HepG2 (cell line): ENCODE data around the gene LSMEM2. TPM values are rescaled to one million over a fixed set of nuclear protein-coding genes. Genes with fewer than 3 reads are reported as not detected.

Source experiments
- BRD4 ChIP-seq: sonication (generic); formaldehyde crosslinking; IDR thresholded peaks from 2 replicates; pipeline ENCODE4 v1.4.0; 2020; ENCODE audit warnings: missing genetic modification reagents
- CC2D1A ChIP-seq: sonication (generic); formaldehyde crosslinking; IDR thresholded peaks from 2 replicates; pipeline ENCODE4 v1.8.1; 2023; ENCODE audit warnings: mild to moderate bottlenecking, missing genetic modification reagents
- EEA1 ChIP-seq: sonication (generic); formaldehyde crosslinking; IDR thresholded peaks from 2 replicates; pipeline ENCODE4 v1.5.1; 2020; ENCODE audit warnings: mild to moderate bottlenecking, missing genetic modification reagents, borderline replicate concordance
- ELF1 ChIP-seq: sonication (generic); formaldehyde crosslinking; IDR thresholded peaks from 2 replicates; pipeline ENCODE4 v1.4.0; 2020; ENCODE audit warnings: missing genetic modification reagents
- ELF3 ChIP-seq: IDR thresholded peaks from 2 replicates; pipeline ENCODE4 v1.6.1; 2016; ENCODE audit warnings: missing genetic modification reagents, missing compliant biosample characterization
- HIVEP1 ChIP-seq: sonication (generic); formaldehyde crosslinking; IDR thresholded peaks from 2 replicates; pipeline ENCODE4 v1.4.0; 2020; ENCODE audit warnings: mild to moderate bottlenecking, missing genetic modification reagents
- KLF13 ChIP-seq: sonication (generic); formaldehyde crosslinking; IDR thresholded peaks from 2 replicates; pipeline ENCODE4 v1.4.0; 2020; ENCODE audit warnings: mild to moderate bottlenecking, missing genetic modification reagents
- KMT2B ChIP-seq: IDR thresholded peaks from 2 replicates; pipeline ENCODE4 v1.6.1; 2016; ENCODE audit warnings: missing genetic modification reagents, missing compliant biosample characterization
- MIER2 ChIP-seq: IDR thresholded peaks from 2 replicates; pipeline ENCODE4 v1.6.1; 2016; ENCODE audit warnings: missing biosample characterization, missing genetic modification reagents
- MTA1 ChIP-seq: sonication (generic); formaldehyde crosslinking; IDR thresholded peaks from 2 replicates; pipeline ENCODE4 v1.4.0; 2020; ENCODE audit warnings: missing genetic modification reagents, mild to moderate bottlenecking, borderline replicate concordance
- RORA ChIP-seq: sonication (generic); formaldehyde crosslinking; IDR thresholded peaks from 2 replicates; pipeline ENCODE4 v1.5.0; 2020; ENCODE audit warnings: mild to moderate bottlenecking, missing genetic modification reagents, moderate library complexity
- SNAPC2 ChIP-seq: sonication (generic); formaldehyde crosslinking; IDR thresholded peaks from 2 replicates; pipeline ENCODE4 v1.8.1; 2022; ENCODE audit warnings: mild to moderate bottlenecking, missing genetic modification reagents
- TMF1 ChIP-seq: sonication (generic); formaldehyde crosslinking; IDR thresholded peaks from 2 replicates; pipeline ENCODE4 v1.8.1; 2022; ENCODE audit warnings: low read depth, missing genetic modification reagents
- ZBTB1 ChIP-seq: sonication (generic); formaldehyde crosslinking; IDR thresholded peaks from 2 replicates; pipeline ENCODE4 v1.4.0; 2020; ENCODE audit warnings: missing genetic modification reagents, borderline replicate concordance
- ZFX ChIP-seq: sonication (generic); formaldehyde crosslinking; IDR thresholded peaks from 2 replicates; pipeline ENCODE4 v1.4.0; 2020; ENCODE audit warnings: mild to moderate bottlenecking, low read depth, missing genetic modification reagents, moderate library complexity
- ZNF10 ChIP-seq: sonication (generic); formaldehyde crosslinking; IDR thresholded peaks from 2 replicates; pipeline ENCODE4 v1.4.0; 2020; ENCODE audit warnings: mild to moderate bottlenecking, low read depth, missing genetic modification reagents, borderline replicate concordance
- ZNF253 ChIP-seq: sonication (generic); formaldehyde crosslinking; IDR thresholded peaks from 2 replicates; pipeline ENCODE4 v1.8.0; 2022; ENCODE audit warnings: mild to moderate bottlenecking, missing genetic modification reagents, borderline replicate concordance
- ZNF577 ChIP-seq: sonication (generic); formaldehyde crosslinking; IDR thresholded peaks from 2 replicates; pipeline ENCODE4 v1.4.0; 2020; ENCODE audit warnings: mild to moderate bottlenecking, low read depth, missing genetic modification reagents, borderline replicate concordance
- ZNF672 ChIP-seq: sonication (generic); formaldehyde crosslinking; IDR thresholded peaks from 2 replicates; pipeline ENCODE4 v1.8.1; 2022; ENCODE audit warnings: missing genetic modification reagents
- ZNF782 ChIP-seq: sonication (generic); formaldehyde crosslinking; IDR thresholded peaks from 2 replicates; pipeline ENCODE4 v1.4.0; 2020; ENCODE audit warnings: missing genetic modification reagents, mild to moderate bottlenecking, borderline replicate concordance
- ZNF839 ChIP-seq: sonication (generic); formaldehyde crosslinking; IDR thresholded peaks from 2 replicates; pipeline ENCODE4 v1.4.0; 2020; ENCODE audit warnings: missing genetic modification reagents, mild to moderate bottlenecking, borderline replicate concordance
- polyA plus RNA-seq, 8 experiments: library from polyadenylated mRNA; depleted of rRNA in 3 of 8; stranded (reverse) in 7 of 8; unstranded in 1 of 8; fragments of >200 nt; fragmentation: Illumina TruSeq in 4 of 8; extraction: Trizol in 4 of 8; gene quantifications; 2 replicates each; pipeline versions ENCODE4 v1.2.1 to v1.2.3, GENCODE V29; 2011 to 2016; ENCODE audit warnings: low read depth in 4 of 8, missing spikeins in 1 of 8, mixed read lengths in 1 of 8; ENCODE audit not compliant: insufficient read depth in 1 of 8
- total RNA-seq, 5 experiments: library from RNA; depleted of rRNA; stranded (reverse); fragments of >200 nt; fragmentation: Illumina TruSeq; extraction: Trizol; gene quantifications; 2 replicates each; pipeline ENCODE4 v1.2.3, GENCODE V29; 2016; ENCODE audit warnings: low read depth in 1 of 5
- TF ChIP-seq, protein P1 (sequence below): fragments of 450-650 bp; IDR thresholded peaks from 2 replicates; pipeline ENCODE4 v1.6.1; 2017
- TF ChIP-seq, protein P2 (sequence below): sonication (generic); formaldehyde crosslinking; IDR thresholded peaks from 2 replicates; pipeline ENCODE4 v1.5.0; 2020; ENCODE audit warnings: missing genetic modification reagents, mild to moderate bottlenecking, borderline replicate concordance
- TF ChIP-seq, protein P3 (sequence below): IDR thresholded peaks from 2 replicates; pipeline ENCODE4 v1.6.1; 2016; ENCODE audit warnings: low read depth, missing genetic modification reagents, missing compliant biosample characterization

The LSMEM2 gene
- total and polyA plus RNA-seq, 2 of the 13 experiments (the other 11 are each of a cell fraction or from before 2014, with no cell fraction given), result 0.07 to 0.41 TPM

DNA sequence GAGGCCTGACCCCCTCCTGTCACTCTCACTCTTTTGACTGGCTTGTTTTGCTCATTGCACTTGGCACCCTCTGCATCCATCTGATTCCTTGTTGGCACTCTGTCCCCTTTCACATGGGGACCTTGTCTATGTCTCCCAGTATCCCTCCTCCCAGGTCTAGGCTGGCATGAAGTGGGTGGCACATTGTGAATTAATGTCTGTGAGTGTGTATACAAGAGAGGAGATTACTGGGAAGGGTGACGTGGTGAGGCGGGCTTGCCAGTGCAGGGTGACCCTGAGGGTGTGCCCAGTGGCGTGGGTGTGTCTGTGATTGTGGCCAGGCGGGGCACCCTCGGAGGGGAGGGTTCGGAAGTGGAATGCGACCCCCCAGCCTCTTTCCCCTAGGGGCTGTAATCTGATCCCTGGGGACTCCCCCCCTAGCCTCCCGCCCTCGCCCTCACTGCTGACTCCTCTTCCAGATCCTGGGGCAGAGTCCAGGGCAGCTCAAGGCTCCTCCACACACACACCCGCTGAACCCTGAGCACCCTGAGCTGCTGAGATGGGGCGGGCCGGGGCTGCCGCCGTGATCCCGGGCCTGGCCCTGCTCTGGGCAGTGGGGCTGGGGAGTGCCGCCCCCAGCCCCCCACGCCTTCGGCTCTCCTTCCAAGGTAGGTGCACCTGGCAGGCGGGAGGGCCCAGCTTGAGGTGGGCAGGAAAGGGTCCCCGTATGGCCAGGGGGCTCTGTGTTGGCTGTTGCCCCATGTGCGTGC, 10.0 kb upstream of the LSMEM2 start, which contains the start of gene SEMA3B (continued):
- TF ChIP-seq, protein P1, sequence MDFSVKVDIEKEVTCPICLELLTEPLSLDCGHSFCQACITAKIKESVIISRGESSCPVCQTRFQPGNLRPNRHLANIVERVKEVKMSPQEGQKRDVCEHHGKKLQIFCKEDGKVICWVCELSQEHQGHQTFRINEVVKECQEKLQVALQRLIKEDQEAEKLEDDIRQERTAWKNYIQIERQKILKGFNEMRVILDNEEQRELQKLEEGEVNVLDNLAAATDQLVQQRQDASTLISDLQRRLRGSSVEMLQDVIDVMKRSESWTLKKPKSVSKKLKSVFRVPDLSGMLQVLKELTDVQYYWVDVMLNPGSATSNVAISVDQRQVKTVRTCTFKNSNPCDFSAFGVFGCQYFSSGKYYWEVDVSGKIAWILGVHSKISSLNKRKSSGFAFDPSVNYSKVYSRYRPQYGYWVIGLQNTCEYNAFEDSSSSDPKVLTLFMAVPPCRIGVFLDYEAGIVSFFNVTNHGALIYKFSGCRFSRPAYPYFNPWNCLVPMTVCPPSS, result no peak
- no peak for TF ChIP-seq ZNF782 (CRISPR knock-in tag)
- TF ChIP-seq HIVEP1 (CRISPR knock-in tag), result peak; percentile 81
- peak; percentile 87; the same call in 1 of the 2 replicates for TF ChIP-seq MTA1 (CRISPR knock-in tag)
- TF ChIP-seq, protein P2, sequence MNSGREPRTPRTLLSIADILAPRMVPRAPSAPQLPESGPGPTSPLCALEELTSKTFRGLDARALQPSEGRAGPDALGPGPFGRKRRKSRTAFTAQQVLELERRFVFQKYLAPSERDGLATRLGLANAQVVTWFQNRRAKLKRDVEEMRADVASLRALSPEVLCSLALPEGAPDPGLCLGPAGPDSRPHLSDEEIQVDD (CRISPR knock-in tag), result no peak
- no peak for TF ChIP-seq KLF13 (CRISPR knock-in tag)
- TF ChIP-seq ZNF839 (CRISPR knock-in tag), result no peak
- TF ChIP-seq, protein P3, sequence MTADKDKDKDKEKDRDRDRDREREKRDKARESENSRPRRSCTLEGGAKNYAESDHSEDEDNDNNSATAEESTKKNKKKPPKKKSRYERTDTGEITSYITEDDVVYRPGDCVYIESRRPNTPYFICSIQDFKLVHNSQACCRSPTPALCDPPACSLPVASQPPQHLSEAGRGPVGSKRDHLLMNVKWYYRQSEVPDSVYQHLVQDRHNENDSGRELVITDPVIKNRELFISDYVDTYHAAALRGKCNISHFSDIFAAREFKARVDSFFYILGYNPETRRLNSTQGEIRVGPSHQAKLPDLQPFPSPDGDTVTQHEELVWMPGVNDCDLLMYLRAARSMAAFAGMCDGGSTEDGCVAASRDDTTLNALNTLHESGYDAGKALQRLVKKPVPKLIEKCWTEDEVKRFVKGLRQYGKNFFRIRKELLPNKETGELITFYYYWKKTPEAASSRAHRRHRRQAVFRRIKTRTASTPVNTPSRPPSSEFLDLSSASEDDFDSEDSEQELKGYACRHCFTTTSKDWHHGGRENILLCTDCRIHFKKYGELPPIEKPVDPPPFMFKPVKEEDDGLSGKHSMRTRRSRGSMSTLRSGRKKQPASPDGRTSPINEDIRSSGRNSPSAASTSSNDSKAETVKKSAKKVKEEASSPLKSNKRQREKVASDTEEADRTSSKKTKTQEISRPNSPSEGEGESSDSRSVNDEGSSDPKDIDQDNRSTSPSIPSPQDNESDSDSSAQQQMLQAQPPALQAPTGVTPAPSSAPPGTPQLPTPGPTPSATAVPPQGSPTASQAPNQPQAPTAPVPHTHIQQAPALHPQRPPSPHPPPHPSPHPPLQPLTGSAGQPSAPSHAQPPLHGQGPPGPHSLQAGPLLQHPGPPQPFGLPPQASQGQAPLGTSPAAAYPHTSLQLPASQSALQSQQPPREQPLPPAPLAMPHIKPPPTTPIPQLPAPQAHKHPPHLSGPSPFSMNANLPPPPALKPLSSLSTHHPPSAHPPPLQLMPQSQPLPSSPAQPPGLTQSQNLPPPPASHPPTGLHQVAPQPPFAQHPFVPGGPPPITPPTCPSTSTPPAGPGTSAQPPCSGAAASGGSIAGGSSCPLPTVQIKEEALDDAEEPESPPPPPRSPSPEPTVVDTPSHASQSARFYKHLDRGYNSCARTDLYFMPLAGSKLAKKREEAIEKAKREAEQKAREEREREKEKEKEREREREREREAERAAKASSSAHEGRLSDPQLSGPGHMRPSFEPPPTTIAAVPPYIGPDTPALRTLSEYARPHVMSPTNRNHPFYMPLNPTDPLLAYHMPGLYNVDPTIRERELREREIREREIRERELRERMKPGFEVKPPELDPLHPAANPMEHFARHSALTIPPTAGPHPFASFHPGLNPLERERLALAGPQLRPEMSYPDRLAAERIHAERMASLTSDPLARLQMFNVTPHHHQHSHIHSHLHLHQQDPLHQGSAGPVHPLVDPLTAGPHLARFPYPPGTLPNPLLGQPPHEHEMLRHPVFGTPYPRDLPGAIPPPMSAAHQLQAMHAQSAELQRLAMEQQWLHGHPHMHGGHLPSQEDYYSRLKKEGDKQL (CRISPR knock-in tag), result no peak
- TF ChIP-seq ZNF10 (CRISPR knock-in tag), result no peak
- no peak for TF ChIP-seq ZNF253 (CRISPR knock-in tag)
- peak; percentile 10; the same call in 1 of the 2 replicates for TF ChIP-seq ELF3 (CRISPR knock-in tag)
- no peak for TF ChIP-seq MIER2 (CRISPR knock-in tag)
- no peak for TF ChIP-seq ZNF577 (CRISPR knock-in tag)
- TF ChIP-seq ELF1 (CRISPR knock-in tag), result 0 out of 2 replicates have a peak, but pooled peaks have one; percentile 8
- no peak for TF ChIP-seq SNAPC2
- TF ChIP-seq ZFX (CRISPR knock-in tag), result peak; percentile 39; the same call in 1 of the 2 replicates
- TF ChIP-seq RORA (CRISPR knock-in tag), result no peak
- TF ChIP-seq EEA1 (CRISPR knock-in tag), result no peak
- TF ChIP-seq ZBTB1, result no peak
- TF ChIP-seq BRD4 (CRISPR knock-in tag), result no peak; the same call in none of the 2 replicates
- no peak for TF ChIP-seq KMT2B (CRISPR knock-in tag)
- TF ChIP-seq CC2D1A, result no peak
- TF ChIP-seq TMF1, result 0 out of 2 replicates have a peak, but pooled peaks have one; percentile 61
- no peak for TF ChIP-seq ZNF672
